GM12878 (cell line): Measurements from ENCODE around the gene P2RX4. TPM values are rescaled to one million over a fixed set of nuclear protein-coding genes. Genes with fewer than 3 reads are reported as not detected.

Source experiments
- ATAC-seq: fragments of 200-7000 bp; cut with Tn5 transposase; 3 replicates; pipeline ENCODE4 v1.9.1; 2020; ENCODE audit warnings: mild to moderate bottlenecking, moderate library complexity
- BruUV-seq: library from RNA; stranded (reverse); fragments of 400-500 nt; replicated peaks from 2 replicates; lab custom pipeline; 2021; lab: Mats Ljungman, UMichigan
- CTCF ChIA-PET: fragments of 300-600 bp; sonication (Branson Sonifier 250); formaldehyde crosslinking; extraction: SDS; loops from one replicate; lab custom pipeline; 2021; ENCODE audit warnings: inconsistent platforms; lab: Yijun Ruan, JAX
- POLR2A ChIA-PET: fragments of 350-600 bp; formaldehyde crosslinking; extraction: SDS; loops from one replicate; lab custom pipeline; 2021; ENCODE audit warnings: inconsistent platforms; lab: Charles Lee
- RAD21 ChIA-PET: fragments of 300-600 bp; sonication (Branson Sonifier 250); formaldehyde crosslinking; loops from one replicate; lab custom pipeline; 2023; ENCODE audit warnings: antibody characterized with exemption; ENCODE audit not compliant: unreplicated experiment; lab: Charles Lee
- SMC1A ChIA-PET: fragments of 300-600 bp; sonication (Branson Sonifier 250); formaldehyde crosslinking; loops from one replicate; lab custom pipeline; 2023; ENCODE audit not compliant: unreplicated experiment, uncharacterized antibody; lab: Charles Lee
- DNase-seq: peaks from one replicate; pipeline ENCODE4 v3.0.0-alpha.2; 2011; ENCODE audit warnings: low read depth, low spot score
- FAIRE-seq: peaks from 3 replicates; lab custom pipeline; 2011; peaks lifted over from hg19 to GRCh38; lab: Jason Lieb, UNC
- H2AFZ ChIP-seq: 2 replicates; pipeline ENCODE4 v1.6.0; 2011; ENCODE audit warnings: low read depth, low read length, control low read depth; ENCODE audit not compliant: control insufficient read depth
- H3K27ac ChIP-seq: 2 replicates; pipeline ENCODE4 v1.5.1; 2011; ENCODE audit warnings: control low read depth; ENCODE audit not compliant: control insufficient read depth, insufficient read depth
- H3K27me3 ChIP-seq, 2 experiments: replicated peaks in 1 of 2; 2 replicates each; pipeline versions ENCODE4 v1.6.0 to v1.6.1; 2011; ENCODE audit warnings: low read length in 1 of 2; ENCODE audit not compliant: control insufficient read depth in 2 of 2, insufficient read depth in 2 of 2
- H3K36me3 ChIP-seq, 2 experiments: 2 replicates each; pipeline ENCODE4 v1.5.1; 2011; ENCODE audit warnings: low read length in 1 of 2; ENCODE audit not compliant: control insufficient read depth in 2 of 2, insufficient read depth in 2 of 2
- H3K4me1 ChIP-seq: 2 replicates; pipeline ENCODE4 v1.6.1; 2011; ENCODE audit warnings: mild to moderate bottlenecking, low read length, moderate library complexity, mixed read lengths; ENCODE audit not compliant: control insufficient read depth, insufficient read depth
- H3K4me2 ChIP-seq: 2 replicates; pipeline ENCODE4 v1.6.0; 2011; ENCODE audit warnings: control low read depth; ENCODE audit not compliant: control insufficient read depth, insufficient read depth
- H3K4me3 ChIP-seq: fragments of 200-600 bp; sonication (generic); 2 replicates; pipeline ENCODE4 v1.5.1; 2016
- H3K79me2 ChIP-seq: 2 replicates; pipeline ENCODE4 v1.6.0; 2011; ENCODE audit warnings: low read length; ENCODE audit not compliant: control insufficient read depth, insufficient read depth
- H3K9ac ChIP-seq: 2 replicates; pipeline ENCODE4 v1.8.0; 2011; ENCODE audit warnings: low read length, control low read depth, mixed read lengths; ENCODE audit not compliant: control insufficient read depth, insufficient read depth
- H3K9me3 ChIP-seq: replicated peaks from 3 replicates; pipeline ENCODE4 v1.5.1; 2011; ENCODE audit warnings: mild to moderate bottlenecking, low read length; ENCODE audit not compliant: control insufficient read depth, insufficient read depth
- H4K20me1 ChIP-seq: 2 replicates; pipeline ENCODE4 v1.6.0; 2011; ENCODE audit not compliant: control insufficient read depth, insufficient read depth
- BHLHE40 ChIP-seq, 2 experiments: fragments of 450-650 bp in 1 of 2; IDR thresholded peaks; 2 replicates each; pipeline ENCODE4 v1.6.1; 2011 to 2017; ENCODE audit warnings: low read depth in 2 of 2, borderline replicate concordance in 1 of 2, improper control_type of control experiment in 1 of 2, low read length in 1 of 2, mild to moderate bottlenecking in 1 of 2
- CTCF ChIP-seq, 3 experiments: IDR thresholded peaks in 2 of 3; conservative IDR thresholded peaks in 1 of 3; 2 replicates each; pipeline ENCODE4 v1.5.1; 2011; ENCODE audit warnings: low read depth in 3 of 3, low read length in 3 of 3, mild to moderate bottlenecking in 3 of 3, control low read depth in 2 of 3, moderate library complexity in 2 of 3, inconsistent platforms in 1 of 3, mixed read lengths in 1 of 3; ENCODE audit not compliant: control insufficient read depth in 2 of 3, insufficient read depth in 1 of 3; ENCODE audit errors: extremely low read depth in 1 of 3
- FOXM1 ChIP-seq: IDR thresholded peaks from 2 replicates; pipeline ENCODE4 v1.6.1; 2012; ENCODE audit warnings: low read depth, mild to moderate bottlenecking, inconsistent platforms, low read length, moderate library complexity
- JUND ChIP-seq: IDR thresholded peaks from 2 replicates; pipeline ENCODE4 v1.6.1; 2012; ENCODE audit warnings: low read depth, mild to moderate bottlenecking, low read length, improper control_type of control experiment, moderate library complexity
- MXI1 ChIP-seq: fragments of 150-350 bp; IDR thresholded peaks from 2 replicates; pipeline ENCODE4 v1.6.1; 2011; ENCODE audit warnings: low read depth, mild to moderate bottlenecking, inconsistent platforms, low read length, improper control_type of control experiment
- PBX3 ChIP-seq: IDR thresholded peaks from 2 replicates; pipeline ENCODE4 v1.6.1; 2011; ENCODE audit warnings: mild to moderate bottlenecking, low read depth, low read length, moderate library complexity; ENCODE audit not compliant: insufficient replicate concordance
- PKNOX1 ChIP-seq: fragments of 450-650 bp; IDR thresholded peaks from 2 replicates; pipeline ENCODE4 v1.6.1; 2016; ENCODE audit warnings: mild to moderate bottlenecking
- RAD21 ChIP-seq: IDR thresholded peaks from 2 replicates; pipeline ENCODE4 v1.6.1; 2011; ENCODE audit warnings: mild to moderate bottlenecking, low read depth, low read length, moderate library complexity; ENCODE audit not compliant: insufficient read depth
- RB1 ChIP-seq: fragments of 450-650 bp; formaldehyde crosslinking; IDR thresholded peaks from 2 replicates; pipeline ENCODE4 v1.6.1; 2017; ENCODE audit warnings: mild to moderate bottlenecking, borderline replicate concordance
- RUNX3 ChIP-seq: IDR thresholded peaks from 2 replicates; pipeline ENCODE4 v1.6.1; 2012; ENCODE audit warnings: low read length, inconsistent platforms
- SMC3 ChIP-seq: IDR thresholded peaks from 2 replicates; pipeline ENCODE4 v1.6.1; 2011; ENCODE audit warnings: low read length, improper control_type of control experiment, borderline replicate concordance
- ZBTB11 ChIP-seq: fragments of 450-650 bp; formaldehyde crosslinking; IDR thresholded peaks from 2 replicates; pipeline ENCODE4 v1.5.0; 2022; ENCODE audit warnings: mild to moderate bottlenecking, missing genetic modification characterization
- WGBS: methylation state at CpG from one replicate; pipeline ENCODE4 v1.1.6; 2016; ENCODE audit warnings: low lambda C conversion rate; ENCODE audit not compliant: insufficient replicate concordance, insufficient coverage; ENCODE audit errors: missing lambda C conversion rate; 5-methylcytosine and 5-hydroxymethylcytosine counted together
- in situ Hi-C: fragments of 300-500 bp; cut with MboI; formaldehyde crosslinking; loops from 9 replicates; pipeline ENCODE4 v1.14.3; 2018; ENCODE audit warnings: mixed read lengths
- intact Hi-C: fragments of 100-400 bp; cut with micrococcal nuclease; formaldehyde crosslinking; loops from one replicate; pipeline ENCODE4 v1.14.2; 2022; ENCODE audit not compliant: unreplicated experiment
- polyA plus RNA-seq, 11 experiments: library from polyadenylated mRNA; depleted of rRNA in 4 of 11; unstranded in 6 of 11; stranded (reverse) in 5 of 11; fragments of >200 nt; fragmentation: Nextera tagmentation in 4 of 11; fragmentation: Illumina TruSeq in 1 of 11; extraction: Ambion mirVana in 4 of 11; extraction: Trizol in 1 of 11; gene quantifications; 1 replicate in 1 of 11; 2 replicates in 10 of 11; pipeline versions ENCODE4 v1.2.1 to v1.2.3, GENCODE V29; 2011 to 2016; ENCODE audit warnings: inconsistent platforms in 2 of 11, missing spikeins in 2 of 11, low read depth in 1 of 11
- total RNA-seq, 4 experiments: library from RNA; depleted of rRNA in 3 of 4; stranded (reverse); fragments of >200 nt in 3 of 4; fragmentation: Illumina TruSeq in 1 of 4; extraction: Trizol in 1 of 4; gene quantifications; 2 replicates each; pipeline versions ENCODE4 v1.2.1 to v1.2.3, GENCODE V29; 2013 to 2021

The P2RX4 gene
- total and polyA plus RNA-seq, 10 of the 15 experiments (the other 5 are each of a cell fraction or from before 2014, with no cell fraction given): 9.0 to 43.4 (median 20.5) TPM

GRCh38 chr12:121223292-121224285 is 13.7 kb downstream of the P2RX4 start:
- H3K4me2 ChIP-seq: no peak overlapping the region
- peaks cover 0 to 4% of the 10 kb centered on the region in 2 experiments; a peak in 3 of 4 replicates for H3K36me3 ChIP-seq
- 56% methylated on average over 19 of the region's 19 CpGs for WGBS
- CTCF ChIA-PET: interaction anchor here (1.4 to 5.5 kb wide), 2 partner anchors 15 to 163 kb away, joined by 3 to 32 read pairs; no protein-coding TSS in a partner anchor
- no peaks in the 10 kb centered on the region for H3K9me3 ChIP-seq
- H3K27me3 ChIP-seq: no peaks in the 10 kb centered on the region
- no peaks in the 10 kb centered on the region for H3K79me2 ChIP-seq
- TF ChIP-seq PBX3 (peak; percentile 67), BHLHE40 (IDR thresholded peaks at IDR 0.05; ENCODE audit: borderline replicate concordance in 1 of 2, low read depth in 2 of 2, low read length in 1 of 2) (peak in 1 of 2 experiments; percentile 58; a peak in 1 of 4 replicates), MXI1 (no peak), ZBTB11 (CRISPR knock-in tag) (no peak), RUNX3 (peak; percentile 34; the same call in 1 of the 2 replicates), PKNOX1 (peak; percentile 88), SMC3 (peak; percentile 25; the same call in 1 of the 2 replicates), RAD21 (peak; percentile 40; the same call in 1 of the 2 replicates), RB1 (no peak), JUND (no peak), FOXM1 (no peak), CTCF (IDR thresholded peaks at IDR 0.05 in 2 of 3, conservative IDR thresholded peaks at IDR 0.05 in 1 of 3; ENCODE audit: control insufficient read depth in 2 of 3, extremely low read depth in 1 of 3, insufficient read depth in 1 of 3, low read depth in 3 of 3, low read length in 3 of 3) (peak; percentile 40 to 64 (median 41); a peak in 5 of 6 replicates)
- POLR2A ChIA-PET: interaction anchor here (0.7 kb wide), 1 partner anchor 43 kb away, joined by 3 read pairs; no protein-coding TSS in a partner anchor
- ATAC-seq: peak; percentile 66
- no peak overlapping the region for H2AFZ ChIP-seq
- no peak for FAIRE-seq
- in situ Hi-C loops (no loop called here), intact Hi-C loops (no loop called here)
- no peak for DNase-seq
- SMC1A ChIA-PET: interaction anchor here (0.8 to 1.8 kb wide), 3 partner anchors 35 to 163 kb away, joined by 3 to 9 read pairs (median 3); no protein-coding TSS in a partner anchor
- RAD21 ChIA-PET: interaction anchor here (0.7 to 1.4 kb wide), 8 partner anchors 8 to 246 kb away, joined by 3 to 5 read pairs (median 3); partner anchors contain the start of gene HNF1A
- H3K4me3 ChIP-seq: no peak overlapping the region
- no peaks in the 10 kb centered on the region for H4K20me1 ChIP-seq
- no TSS peak for BruUV-seq
- no peak overlapping the region for H3K27ac ChIP-seq
- peaks cover 16% of the 10 kb centered on the region for H3K4me1 ChIP-seq
- H3K9ac ChIP-seq: no peak overlapping the region
